ENCODE results near the gene IL1R2. TPM values are rescaled to one million over a fixed set of nuclear protein-coding genes. Genes with fewer than 3 reads are reported as not detected.

IL1R2 gene
- total RNA-seq, 1 donor from 2014 or later = not detected

DNA sequence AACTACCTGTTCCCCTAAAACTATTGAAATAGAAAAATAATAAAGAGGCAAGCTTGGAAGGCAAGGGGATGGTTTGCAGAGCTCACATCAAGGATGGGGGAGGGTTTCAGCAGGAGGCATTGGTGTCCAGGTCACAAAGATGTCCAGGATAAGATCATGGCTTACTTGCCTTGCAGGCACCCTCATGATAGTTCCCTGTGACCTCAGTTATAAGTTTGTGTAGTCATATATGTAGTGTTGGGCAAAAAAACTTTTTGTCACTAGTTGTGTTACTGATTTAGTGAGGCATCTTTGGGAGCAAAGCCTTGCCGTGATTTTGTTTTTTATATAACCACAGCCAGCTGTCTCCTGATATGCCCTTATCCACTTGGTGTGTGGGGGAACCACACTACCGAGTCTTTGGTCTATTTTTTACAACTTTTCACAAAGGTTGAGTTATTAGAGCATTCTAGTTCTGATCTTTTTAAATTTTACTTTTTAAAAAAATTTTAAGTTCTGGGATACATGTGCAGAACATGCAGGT is 53.3 kb downstream of the IL1R2 start:
- no peak for DNase-seq
- no peak overlapping the region for H3K4me3 Mint-ChIP-seq (ENCODE audit: unreplicated experiment)
- TF ChIP-seq, protein P1, sequence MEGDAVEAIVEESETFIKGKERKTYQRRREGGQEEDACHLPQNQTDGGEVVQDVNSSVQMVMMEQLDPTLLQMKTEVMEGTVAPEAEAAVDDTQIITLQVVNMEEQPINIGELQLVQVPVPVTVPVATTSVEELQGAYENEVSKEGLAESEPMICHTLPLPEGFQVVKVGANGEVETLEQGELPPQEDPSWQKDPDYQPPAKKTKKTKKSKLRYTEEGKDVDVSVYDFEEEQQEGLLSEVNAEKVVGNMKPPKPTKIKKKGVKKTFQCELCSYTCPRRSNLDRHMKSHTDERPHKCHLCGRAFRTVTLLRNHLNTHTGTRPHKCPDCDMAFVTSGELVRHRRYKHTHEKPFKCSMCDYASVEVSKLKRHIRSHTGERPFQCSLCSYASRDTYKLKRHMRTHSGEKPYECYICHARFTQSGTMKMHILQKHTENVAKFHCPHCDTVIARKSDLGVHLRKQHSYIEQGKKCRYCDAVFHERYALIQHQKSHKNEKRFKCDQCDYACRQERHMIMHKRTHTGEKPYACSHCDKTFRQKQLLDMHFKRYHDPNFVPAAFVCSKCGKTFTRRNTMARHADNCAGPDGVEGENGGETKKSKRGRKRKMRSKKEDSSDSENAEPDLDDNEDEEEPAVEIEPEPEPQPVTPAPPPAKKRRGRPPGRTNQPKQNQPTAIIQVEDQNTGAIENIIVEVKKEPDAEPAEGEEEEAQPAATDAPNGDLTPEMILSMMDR (IDR thresholded peaks at IDR 0.05; ENCODE audit: partially characterized antibody, unreplicated experiment) = no peak
- H3K4me1 Mint-ChIP-seq (ENCODE audit: low read depth, unreplicated experiment) = peaks cover 5% of the 10 kb centered on the region
- peaks cover 11% of the 10 kb centered on the region for H3K27me3 Mint-ChIP-seq (ENCODE audit: unreplicated experiment)
- H3K36me3 Mint-ChIP-seq (ENCODE audit: unreplicated experiment) = no peaks in the 10 kb centered on the region
- peaks cover 8% of the 10 kb centered on the region for H3K9me3 Mint-ChIP-seq (ENCODE audit: unreplicated experiment)
- H3K27ac Mint-ChIP-seq (ENCODE audit: unreplicated experiment) = no peak overlapping the region

DNA sequence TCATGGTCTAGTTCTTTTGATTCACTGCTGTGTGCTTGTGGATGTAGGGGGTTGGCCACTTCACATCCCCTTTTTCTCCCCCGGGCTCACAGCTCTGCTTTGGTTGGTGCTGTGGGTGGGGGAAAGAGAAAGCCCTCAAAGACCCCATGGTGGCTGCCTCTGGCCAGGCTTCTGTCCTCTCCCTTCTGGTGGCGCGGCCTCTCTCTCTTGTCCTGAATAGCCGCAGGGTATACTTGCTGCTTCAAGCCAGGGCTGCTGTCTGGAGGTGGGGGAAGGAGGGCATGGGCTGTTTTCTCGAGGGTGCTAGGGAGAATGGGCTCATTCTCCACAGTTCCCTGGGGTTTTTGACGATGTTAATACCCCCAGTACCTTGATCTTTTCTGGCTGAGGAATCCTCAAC is 53.9 kb downstream of the IL1R2 start:
- H3K4me1 Mint-ChIP-seq (ENCODE audit: low read depth, unreplicated experiment) = peaks cover 5% of the 10 kb centered on the region
- no peak for DNase-seq
- H3K4me3 Mint-ChIP-seq (ENCODE audit: unreplicated experiment) = no peak overlapping the region
- no peak overlapping the region for H3K27ac Mint-ChIP-seq (ENCODE audit: unreplicated experiment)
- TF ChIP-seq, protein P1 (IDR thresholded peaks at IDR 0.05; ENCODE audit: partially characterized antibody, unreplicated experiment) = no peak
- H3K9me3 Mint-ChIP-seq (ENCODE audit: unreplicated experiment) = peaks cover 6% of the 10 kb centered on the region
- no peaks in the 10 kb centered on the region for H3K36me3 Mint-ChIP-seq (ENCODE audit: unreplicated experiment)
- peaks cover 10% of the 10 kb centered on the region for H3K27me3 Mint-ChIP-seq (ENCODE audit: unreplicated experiment)

DNA sequence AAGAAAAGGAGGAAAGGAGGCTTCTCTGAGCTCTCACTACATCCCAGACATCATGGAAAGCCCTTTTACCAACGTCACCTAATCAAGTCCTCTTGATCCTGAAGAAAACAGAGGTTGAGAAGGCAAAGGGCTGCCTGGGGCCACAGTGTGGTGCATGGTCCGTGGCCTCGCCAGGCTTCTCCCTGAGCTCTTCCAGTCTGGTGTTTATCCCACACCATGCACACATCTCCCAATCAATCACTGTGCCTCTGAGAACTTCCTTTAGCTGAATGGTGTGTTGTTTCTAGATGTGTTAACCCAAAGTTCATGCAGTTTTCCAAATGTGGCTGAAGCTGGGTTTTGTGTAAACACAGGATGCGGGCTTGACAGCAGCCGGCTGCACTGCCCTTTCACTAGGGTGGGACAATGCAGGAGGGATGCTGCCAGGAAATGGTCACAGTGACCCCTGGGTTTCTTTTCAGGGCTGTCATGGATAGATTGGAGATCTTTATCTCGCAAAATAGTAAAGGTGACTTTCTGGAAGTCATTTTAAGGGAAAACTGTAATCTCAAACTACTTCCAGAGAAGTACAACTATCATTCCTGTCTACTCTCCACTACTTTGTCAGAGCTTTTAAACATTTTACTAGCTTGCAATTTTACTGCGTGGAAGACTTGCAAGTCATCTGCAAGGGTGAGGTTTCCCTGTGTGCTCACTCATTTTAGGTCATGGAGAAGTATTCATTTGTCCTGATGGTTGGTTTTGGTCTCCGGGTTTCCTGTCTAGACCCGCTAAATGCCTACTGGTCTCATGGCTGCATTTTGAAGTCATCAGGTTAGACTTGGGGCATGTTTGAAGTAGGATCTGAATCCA is 54.6 kb downstream of the IL1R2 start:
- H3K4me3 Mint-ChIP-seq (ENCODE audit: unreplicated experiment) = no peak overlapping the region
- H3K4me1 Mint-ChIP-seq (ENCODE audit: low read depth, unreplicated experiment) = peaks cover 5% of the 10 kb centered on the region
- H3K27me3 Mint-ChIP-seq (ENCODE audit: unreplicated experiment) = peaks cover 10% of the 10 kb centered on the region
- no peaks in the 10 kb centered on the region for H3K36me3 Mint-ChIP-seq (ENCODE audit: unreplicated experiment)
- TF ChIP-seq, protein P1 (IDR thresholded peaks at IDR 0.05; ENCODE audit: partially characterized antibody, unreplicated experiment) = no peak
- no peak overlapping the region for H3K27ac Mint-ChIP-seq (ENCODE audit: unreplicated experiment)
- DNase-seq = no peak
- peaks cover 4% of the 10 kb centered on the region for H3K9me3 Mint-ChIP-seq (ENCODE audit: unreplicated experiment)

DNA sequence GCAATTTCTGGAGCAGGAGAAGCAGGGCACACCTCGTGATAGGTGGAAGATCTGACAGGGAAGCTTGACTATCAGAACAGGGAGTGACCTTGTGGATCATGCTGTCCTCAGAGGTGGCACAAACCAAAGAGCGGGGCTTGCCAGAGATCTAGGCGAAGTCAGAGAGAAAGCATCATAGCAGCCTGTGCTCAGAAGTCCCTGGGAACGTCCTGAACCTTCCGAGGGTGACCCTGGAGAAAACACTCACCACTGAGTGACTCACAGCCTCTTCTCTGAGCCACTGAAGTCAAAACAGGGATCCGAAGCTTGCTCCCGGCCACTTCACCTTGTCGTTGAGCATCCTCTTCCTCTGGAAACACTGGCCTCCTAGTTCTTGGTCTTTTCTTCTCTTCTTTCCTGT is 56.7 kb downstream of the IL1R2 start:
- H3K27me3 Mint-ChIP-seq (ENCODE audit: unreplicated experiment) = no peaks in the 10 kb centered on the region
- no peak for DNase-seq
- H3K36me3 Mint-ChIP-seq (ENCODE audit: unreplicated experiment) = no peaks in the 10 kb centered on the region

More for the DNA sequence above, 56.7 kb downstream of the IL1R2 start:
- Mint-ChIP-seq H3K4me1 (ENCODE audit: low read depth, unreplicated experiment) (no peaks in the 10 kb centered on the region), H3K27ac (ENCODE audit: unreplicated experiment) (no peak overlapping the region), H3K4me3 (ENCODE audit: unreplicated experiment) (no peak overlapping the region), H3K9me3 (ENCODE audit: unreplicated experiment) (peaks cover 1% of the 10 kb centered on the region)
- TF ChIP-seq, protein P1 (IDR thresholded peaks at IDR 0.05; ENCODE audit: partially characterized antibody, unreplicated experiment) = no peak
